ENCODE measurements around the gene ACACB.

The ACACB gene

DNA sequence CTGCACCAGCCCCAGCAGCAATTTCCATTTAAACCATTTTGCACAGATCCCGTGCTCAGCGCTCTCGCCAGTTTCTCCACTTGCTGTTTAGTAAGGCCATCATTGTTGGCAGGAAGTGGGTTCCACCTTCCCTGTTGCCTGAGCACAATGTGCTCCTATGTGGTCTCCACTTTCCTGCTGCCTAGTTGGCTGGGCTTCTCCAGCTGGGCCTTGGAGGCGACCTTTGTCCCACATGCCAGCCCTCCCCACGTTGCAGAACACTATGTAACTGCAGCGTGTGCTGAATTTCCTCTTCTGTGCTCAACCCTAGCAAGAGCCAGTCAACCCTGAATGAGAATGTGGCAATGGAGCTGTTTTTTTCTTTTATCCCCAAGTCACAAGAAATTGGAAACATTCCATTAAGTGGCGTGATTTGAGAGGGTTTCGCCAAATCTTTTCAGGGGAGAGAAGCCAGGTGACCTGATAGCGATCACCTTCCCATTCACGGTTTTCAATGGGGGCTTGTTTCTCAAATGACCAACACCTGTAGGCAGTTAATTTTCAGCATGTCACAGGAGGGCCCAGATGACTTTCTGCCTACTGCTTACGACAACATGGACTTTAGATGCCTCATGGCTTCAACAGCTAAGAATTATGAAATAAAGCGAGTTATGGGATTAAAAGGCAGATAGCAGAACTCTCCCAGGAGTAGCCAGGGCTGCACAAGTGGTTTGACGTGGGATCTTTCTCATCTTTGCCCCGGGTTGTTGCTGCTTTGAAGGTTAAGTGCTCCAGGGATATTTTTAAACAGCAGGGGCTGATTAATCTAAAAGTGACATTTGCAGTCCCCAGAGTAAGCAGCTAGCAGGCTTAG lies at the start of gene ACACB:
Gene ACACB (plus strand): TSS at position 830 of the 853 bp plus-strand sequence. CDS start 22,819 bp downstream, outside the sequence.
- no peak within 1 kb of the TSS for H3K4me3 ChIP-seq (replicated peaks; ENCODE audit: low read depth, low read length)
- no peak for DNase-seq (ENCODE audit: low read depth)
- TF ChIP-seq, protein P1, sequence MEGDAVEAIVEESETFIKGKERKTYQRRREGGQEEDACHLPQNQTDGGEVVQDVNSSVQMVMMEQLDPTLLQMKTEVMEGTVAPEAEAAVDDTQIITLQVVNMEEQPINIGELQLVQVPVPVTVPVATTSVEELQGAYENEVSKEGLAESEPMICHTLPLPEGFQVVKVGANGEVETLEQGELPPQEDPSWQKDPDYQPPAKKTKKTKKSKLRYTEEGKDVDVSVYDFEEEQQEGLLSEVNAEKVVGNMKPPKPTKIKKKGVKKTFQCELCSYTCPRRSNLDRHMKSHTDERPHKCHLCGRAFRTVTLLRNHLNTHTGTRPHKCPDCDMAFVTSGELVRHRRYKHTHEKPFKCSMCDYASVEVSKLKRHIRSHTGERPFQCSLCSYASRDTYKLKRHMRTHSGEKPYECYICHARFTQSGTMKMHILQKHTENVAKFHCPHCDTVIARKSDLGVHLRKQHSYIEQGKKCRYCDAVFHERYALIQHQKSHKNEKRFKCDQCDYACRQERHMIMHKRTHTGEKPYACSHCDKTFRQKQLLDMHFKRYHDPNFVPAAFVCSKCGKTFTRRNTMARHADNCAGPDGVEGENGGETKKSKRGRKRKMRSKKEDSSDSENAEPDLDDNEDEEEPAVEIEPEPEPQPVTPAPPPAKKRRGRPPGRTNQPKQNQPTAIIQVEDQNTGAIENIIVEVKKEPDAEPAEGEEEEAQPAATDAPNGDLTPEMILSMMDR (IDR thresholded peaks at IDR 0.05; ENCODE audit: low read length, missing control alignments): no peak

GRCh38 chr12:109069307-109070271 lies 46.8 kb upstream of the ACACB start:
- TF ChIP-seq, protein P1 (IDR thresholded peaks at IDR 0.05; ENCODE audit: low read length, missing control alignments): no peak
- no peak for DNase-seq (ENCODE audit: low read depth)
- no peak overlapping the region for H3K4me3 ChIP-seq (replicated peaks; ENCODE audit: low read depth, low read length)

- TF ChIP-seq, protein P1 (IDR thresholded peaks at IDR 0.05; ENCODE audit: low read length, missing control alignments): no peak
- no peak for DNase-seq (ENCODE audit: low read depth)
- H3K4me3 ChIP-seq (replicated peaks; ENCODE audit: low read depth, low read length): no peak overlapping the region
Measured at GRCh38 chr12:109074866-109075265, 41.5 kb upstream of the ACACB start.

- no peak overlapping the region for H3K4me3 ChIP-seq (replicated peaks; ENCODE audit: low read depth, low read length)
- TF ChIP-seq, protein P1 (IDR thresholded peaks at IDR 0.05; ENCODE audit: low read length, missing control alignments): no peak
- no peak for DNase-seq (ENCODE audit: low read depth)
Measured at GRCh38 chr12:109082751-109083150, 33.6 kb upstream of the ACACB start.

GRCh38 chr12:109084425-109084824 lies 32.0 kb upstream of the ACACB start:
- no peak overlapping the region for H3K4me3 ChIP-seq (replicated peaks; ENCODE audit: low read depth, low read length)
- TF ChIP-seq, protein P1 (IDR thresholded peaks at IDR 0.05; ENCODE audit: low read length, missing control alignments): no peak
- no peak for DNase-seq (ENCODE audit: low read depth)

- no peak for DNase-seq (ENCODE audit: low read depth)
- TF ChIP-seq, protein P1 (IDR thresholded peaks at IDR 0.05; ENCODE audit: low read length, missing control alignments): no peak
- H3K4me3 ChIP-seq (replicated peaks; ENCODE audit: low read depth, low read length): no peak overlapping the region
Measured at GRCh38 chr12:109085590-109085989, 30.8 kb upstream of the ACACB start.

Measured in fibroblast of pulmonary artery (primary cell).